GM23338 (cell line): ENCODE results near the gene DIP2B. TPM values are rescaled to one million over a fixed set of nuclear protein-coding genes. Genes with fewer than 3 reads are reported as not detected.

Experiments used
- ATAC-seq: fragments of 200-7000 bp; cut with Tn5 transposase; 3 replicates; pipeline ENCODE4 v1.9.1; 2020
- DNase-seq: peaks from one replicate; pipeline ENCODE4 v3.0.0-alpha.2; 2015; ENCODE audit warnings: low spot score
- H2AFZ ChIP-seq: fragments of 200-600 bp; sonication (generic); 2 replicates; pipeline ENCODE4 v1.8.0; 2016; ENCODE audit warnings: antibody characterized with exemption, mild to moderate bottlenecking, moderate library complexity
- H3F3A ChIP-seq: fragments of 200-600 bp; sonication (generic); replicated peaks from 2 replicates; pipeline ENCODE4 v1.8.0; 2017; ENCODE audit warnings: antibody characterized with exemption, mixed run types, low read depth
- H3K27ac ChIP-seq: fragments of 200-600 bp; sonication (generic); 2 replicates; pipeline ENCODE4 v1.6.1; 2016; ENCODE audit warnings: low read depth
- H3K27me3 ChIP-seq: fragments of 200-600 bp; sonication (generic); 2 replicates; pipeline ENCODE4 v1.8.0; 2016; ENCODE audit warnings: mild to moderate bottlenecking, mixed run types, moderate library complexity; ENCODE audit not compliant: insufficient read depth
- H3K36me3 ChIP-seq: fragments of 200-600 bp; sonication (generic); 2 replicates; pipeline ENCODE4 v1.8.0; 2016; ENCODE audit warnings: mild to moderate bottlenecking; ENCODE audit not compliant: insufficient read depth
- H3K4me1 ChIP-seq: fragments of 200-600 bp; sonication (generic); 2 replicates; pipeline ENCODE4 v1.8.0; 2016; ENCODE audit warnings: mild to moderate bottlenecking, moderate library complexity; ENCODE audit not compliant: insufficient read depth
- H3K4me2 ChIP-seq: fragments of 200-600 bp; sonication (generic); 2 replicates; pipeline ENCODE4 v1.7.1; 2017; ENCODE audit warnings: mixed run types
- H3K4me3 ChIP-seq: fragments of 200-600 bp; sonication (generic); 2 replicates; pipeline ENCODE4 v1.6.1; 2016; ENCODE audit warnings: mixed run types
- H3K79me2 ChIP-seq: fragments of 200-600 bp; sonication (generic); replicated peaks from 2 replicates; pipeline ENCODE4 v1.8.0; 2017; ENCODE audit warnings: mild to moderate bottlenecking; ENCODE audit not compliant: insufficient read depth
- H3K9me2 ChIP-seq: fragments of 200-600 bp; sonication (generic); 2 replicates; pipeline ENCODE4 v1.8.0; 2017; ENCODE audit not compliant: insufficient read depth
- H4K20me1 ChIP-seq: fragments of 200-600 bp; sonication (generic); replicated peaks from 2 replicates; pipeline ENCODE4 v1.8.0; 2017; ENCODE audit warnings: mild to moderate bottlenecking; ENCODE audit not compliant: insufficient read depth
- H3K27ac Mint-ChIP-seq: 2 replicates; pipeline ENCODE4 v1.8.0; 2020; ENCODE audit warnings: inconsistent platforms, mild to moderate bottlenecking, moderate library complexity, mixed read lengths
- H3K27me3 Mint-ChIP-seq: 3 replicates; pipeline ENCODE4 v1.8.0; 2022; ENCODE audit warnings: low read depth, mild to moderate bottlenecking, moderate library complexity, mixed read lengths, inconsistent platforms; ENCODE audit not compliant: insufficient read depth, poor library complexity
- H3K36me3 Mint-ChIP-seq: 3 replicates; pipeline ENCODE4 v1.8.0; 2021; ENCODE audit warnings: low read depth, mild to moderate bottlenecking, inconsistent platforms, moderate library complexity, mixed read lengths
- H3K4me1 Mint-ChIP-seq: 3 replicates; pipeline ENCODE4 v1.8.0; 2020; ENCODE audit warnings: mild to moderate bottlenecking, inconsistent platforms, mixed read lengths
- H3K4me3 Mint-ChIP-seq: 3 replicates; pipeline ENCODE4 v1.8.0; 2021; ENCODE audit warnings: moderate library complexity, mild to moderate bottlenecking, inconsistent platforms, mixed read lengths
- H3K9me3 Mint-ChIP-seq: 3 replicates; pipeline ENCODE4 v1.8.0; 2020; ENCODE audit warnings: moderate library complexity, mild to moderate bottlenecking, inconsistent platforms, mixed read lengths
- CREB1 ChIP-seq: fragments of 250-450 bp; sonication (Bioruptor Pico); IDR thresholded peaks from 2 replicates; pipeline ENCODE4 v1.5.0; 2020; ENCODE audit warnings: low read depth, mild to moderate bottlenecking, moderate library complexity
- CTCF ChIP-seq, 2 experiments: fragments of 200-600 bp in 1 of 2; sonication (generic) in 1 of 2; conservative IDR thresholded peaks; 2 replicates each; pipeline versions ENCODE4 v1.5.1 to v1.6.1; 2016 to 2017; ENCODE audit warnings: antibody characterized with exemption in 2 of 2, low read depth in 2 of 2, mild to moderate bottlenecking in 2 of 2, moderate library complexity in 1 of 2
- ETS1 ChIP-seq: IDR thresholded peaks from 2 replicates; pipeline ENCODE4 v1.6.1; 2016; ENCODE audit warnings: antibody characterized with exemption
- EZH2 ChIP-seq: fragments of 200-600 bp; sonication (generic); IDR thresholded peaks from one replicate; pipeline ENCODE4 v1.8.0; 2017; ENCODE audit warnings: antibody characterized with exemption, mild to moderate bottlenecking, low read depth; ENCODE audit not compliant: unreplicated experiment
- EZH2phosphoT487 ChIP-seq: fragments of 200-600 bp; sonication (generic); IDR thresholded peaks from one replicate; pipeline ENCODE4 v1.8.1; 2018; ENCODE audit warnings: antibody characterized with exemption; ENCODE audit not compliant: unreplicated experiment
- JUNB ChIP-seq: IDR thresholded peaks from one replicate; pipeline ENCODE4 v1.6.1; 2016; ENCODE audit warnings: antibody characterized with exemption; ENCODE audit not compliant: unreplicated experiment
- NANOG ChIP-seq: IDR thresholded peaks from 2 replicates; pipeline ENCODE4 v1.6.1; 2016; ENCODE audit warnings: antibody characterized with exemption, borderline replicate concordance
- POLR2AphosphoS5 ChIP-seq: IDR thresholded peaks from 2 replicates; pipeline ENCODE4 v1.6.1; 2016; ENCODE audit warnings: antibody characterized with exemption, low read depth
- REST ChIP-seq: IDR thresholded peaks from one replicate; pipeline ENCODE4 v1.6.1; 2018; ENCODE audit warnings: antibody characterized with exemption; ENCODE audit not compliant: unreplicated experiment
- STAT1 ChIP-seq: IDR thresholded peaks from one replicate; pipeline ENCODE4 v1.6.1; 2016; ENCODE audit warnings: antibody characterized with exemption; ENCODE audit not compliant: unreplicated experiment
- ZNF114 ChIP-seq: fragments of 250-450 bp; sonication (Bioruptor Pico); IDR thresholded peaks from 2 replicates; pipeline ENCODE4 v1.5.0; 2020; ENCODE audit warnings: mild to moderate bottlenecking, moderate library complexity
- ZNF331 ChIP-seq: fragments of 250-450 bp; sonication (Bioruptor Pico); IDR thresholded peaks from 2 replicates; pipeline ENCODE4 v1.5.0; 2020; ENCODE audit warnings: low read depth, mild to moderate bottlenecking, moderate library complexity
- polyA plus RNA-seq: library from polyadenylated mRNA; unstranded; fragments of >200 nt; fragmentation: Nextera tagmentation; extraction: Ambion mirVana; gene quantifications from 2 replicates; pipeline ENCODE4 v1.2.1, GENCODE V29; 2016
- total RNA-seq: library from RNA; depleted of rRNA; stranded (reverse); fragments of >200 nt; shearing (Covaris generic); gene quantifications from 2 replicates; pipeline ENCODE4 v1.2.3, GENCODE V29; 2014
- TF ChIP-seq, protein P1 (sequence below): fragments of 250-450 bp; sonication (Bioruptor Pico); IDR thresholded peaks from 2 replicates; pipeline ENCODE4 v1.5.0; 2020; ENCODE audit warnings: mild to moderate bottlenecking, moderate library complexity

DIP2B gene
- total and polyA plus RNA-seq, 2 experiments from 2014 or later: 8.0 to 36.4 TPM

DNA sequence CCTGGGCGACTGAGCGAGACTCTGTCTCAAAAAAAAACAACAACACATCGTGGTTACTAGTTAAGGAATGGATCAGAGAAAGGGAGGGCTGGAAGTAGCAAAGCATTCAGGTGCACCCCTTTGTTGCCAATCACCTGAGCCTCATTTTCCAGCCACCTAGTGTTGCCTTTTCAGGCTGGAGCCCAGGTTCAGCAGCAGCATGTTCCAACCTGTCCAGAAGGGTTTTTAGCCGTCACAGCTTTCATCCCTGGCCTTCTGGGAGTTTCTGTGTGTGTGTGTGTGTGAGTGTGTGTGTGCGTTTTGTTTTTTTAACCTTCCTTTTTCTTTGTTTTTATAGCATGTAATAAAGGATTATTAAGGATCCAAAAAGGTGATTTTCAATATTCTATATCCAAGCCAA is 138.0 kb downstream of the DIP2B start:
- H3K4me1 Mint-ChIP-seq: peaks cover 7% of the 10 kb centered on the region
- Histone ChIP-seq H3K9me2 (no peaks in the 10 kb centered on the region), H2AFZ (no peak overlapping the region), H3K4me1 (no peaks in the 10 kb centered on the region), H3K27ac (peak overlapping the region; percentile 5; the same call in 1 of the 2 replicates), H3F3A (no peaks in the 10 kb centered on the region), H3K4me3 (no peak overlapping the region), H4K20me1 (no peaks in the 10 kb centered on the region), H3K4me2 (no peak overlapping the region), H3K36me3 (no peaks in the 10 kb centered on the region), H3K27me3 (no peaks in the 10 kb centered on the region), H3K79me2 (no peaks in the 10 kb centered on the region)
- peaks cover 12% of the 10 kb centered on the region for H3K36me3 Mint-ChIP-seq
- no peak overlapping the region for H3K4me3 Mint-ChIP-seq
- DNase-seq (peak; percentile 20), ATAC-seq (peak; percentile 42; the same call in 2 of the 3 replicates)
- TF ChIP-seq CREB1 (CRISPR knock-in tag): no peak
- TF ChIP-seq, protein P1, sequence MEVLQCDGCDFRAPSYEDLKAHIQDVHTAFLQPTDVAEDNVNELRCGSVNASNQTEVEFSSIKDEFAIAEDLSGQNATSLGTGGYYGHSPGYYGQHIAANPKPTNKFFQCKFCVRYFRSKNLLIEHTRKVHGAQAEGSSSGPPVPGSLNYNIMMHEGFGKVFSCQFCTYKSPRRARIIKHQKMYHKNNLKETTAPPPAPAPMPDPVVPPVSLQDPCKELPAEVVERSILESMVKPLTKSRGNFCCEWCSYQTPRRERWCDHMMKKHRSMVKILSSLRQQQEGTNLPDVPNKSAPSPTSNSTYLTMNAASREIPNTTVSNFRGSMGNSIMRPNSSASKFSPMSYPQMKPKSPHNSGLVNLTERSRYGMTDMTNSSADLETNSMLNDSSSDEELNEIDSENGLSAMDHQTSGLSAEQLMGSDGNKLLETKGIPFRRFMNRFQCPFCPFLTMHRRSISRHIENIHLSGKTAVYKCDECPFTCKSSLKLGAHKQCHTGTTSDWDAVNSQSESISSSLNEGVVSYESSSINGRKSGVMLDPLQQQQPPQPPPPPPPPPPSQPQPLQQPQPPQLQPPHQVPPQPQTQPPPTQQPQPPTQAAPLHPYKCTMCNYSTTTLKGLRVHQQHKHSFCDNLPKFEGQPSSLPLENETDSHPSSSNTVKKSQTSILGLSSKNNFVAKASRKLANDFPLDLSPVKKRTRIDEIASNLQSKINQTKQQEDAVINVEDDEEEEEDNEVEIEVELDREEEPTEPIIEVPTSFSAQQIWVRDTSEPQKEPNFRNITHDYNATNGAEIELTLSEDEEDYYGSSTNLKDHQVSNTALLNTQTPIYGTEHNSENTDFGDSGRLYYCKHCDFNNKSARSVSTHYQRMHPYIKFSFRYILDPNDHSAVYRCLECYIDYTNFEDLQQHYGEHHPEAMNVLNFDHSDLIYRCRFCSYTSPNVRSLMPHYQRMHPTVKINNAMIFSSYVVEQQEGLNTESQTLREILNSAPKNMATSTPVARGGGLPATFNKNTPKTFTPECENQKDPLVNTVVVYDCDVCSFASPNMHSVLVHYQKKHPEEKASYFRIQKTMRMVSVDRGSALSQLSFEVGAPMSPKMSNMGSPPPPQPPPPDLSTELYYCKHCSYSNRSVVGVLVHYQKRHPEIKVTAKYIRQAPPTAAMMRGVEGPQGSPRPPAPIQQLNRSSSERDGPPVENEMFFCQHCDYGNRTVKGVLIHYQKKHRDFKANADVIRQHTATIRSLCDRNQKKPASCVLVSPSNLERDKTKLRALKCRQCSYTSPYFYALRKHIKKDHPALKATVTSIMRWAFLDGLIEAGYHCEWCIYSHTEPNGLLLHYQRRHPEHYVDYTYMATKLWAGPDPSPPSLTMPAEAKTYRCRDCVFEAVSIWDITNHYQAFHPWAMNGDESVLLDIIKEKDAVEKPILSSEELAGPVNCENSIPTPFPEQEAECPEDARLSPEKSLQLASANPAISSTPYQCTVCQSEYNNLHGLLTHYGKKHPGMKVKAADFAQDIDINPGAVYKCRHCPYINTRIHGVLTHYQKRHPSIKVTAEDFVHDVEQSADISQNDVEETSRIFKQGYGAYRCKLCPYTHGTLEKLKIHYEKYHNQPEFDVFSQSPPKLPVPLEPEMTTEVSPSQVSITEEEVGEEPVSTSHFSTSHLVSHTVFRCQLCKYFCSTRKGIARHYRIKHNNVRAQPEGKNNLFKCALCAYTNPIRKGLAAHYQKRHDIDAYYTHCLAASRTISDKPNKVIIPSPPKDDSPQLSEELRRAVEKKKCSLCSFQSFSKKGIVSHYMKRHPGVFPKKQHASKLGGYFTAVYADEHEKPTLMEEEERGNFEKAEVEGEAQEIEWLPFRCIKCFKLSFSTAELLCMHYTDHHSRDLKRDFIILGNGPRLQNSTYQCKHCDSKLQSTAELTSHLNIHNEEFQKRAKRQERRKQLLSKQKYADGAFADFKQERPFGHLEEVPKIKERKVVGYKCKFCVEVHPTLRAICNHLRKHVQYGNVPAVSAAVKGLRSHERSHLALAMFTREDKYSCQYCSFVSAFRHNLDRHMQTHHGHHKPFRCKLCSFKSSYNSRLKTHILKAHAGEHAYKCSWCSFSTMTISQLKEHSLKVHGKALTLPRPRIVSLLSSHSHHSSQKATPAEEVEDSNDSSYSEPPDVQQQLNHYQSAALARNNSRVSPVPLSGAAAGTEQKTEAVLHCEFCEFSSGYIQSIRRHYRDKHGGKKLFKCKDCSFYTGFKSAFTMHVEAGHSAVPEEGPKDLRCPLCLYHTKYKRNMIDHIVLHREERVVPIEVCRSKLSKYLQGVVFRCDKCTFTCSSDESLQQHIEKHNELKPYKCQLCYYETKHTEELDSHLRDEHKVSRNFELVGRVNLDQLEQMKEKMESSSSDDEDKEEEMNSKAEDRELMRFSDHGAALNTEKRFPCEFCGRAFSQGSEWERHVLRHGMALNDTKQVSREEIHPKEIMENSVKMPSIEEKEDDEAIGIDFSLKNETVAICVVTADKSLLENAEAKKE: no peak
- no peak for TF ChIP-seq POLR2AphosphoS5
- no peak for TF ChIP-seq NANOG
- TF ChIP-seq EZH2phosphoT487: no peak
- no peak for TF ChIP-seq JUNB
- no peak for TF ChIP-seq REST
- no peak for TF ChIP-seq ZNF331 (CRISPR knock-in tag)
- no peak for TF ChIP-seq ZNF114 (CRISPR knock-in tag)
- TF ChIP-seq CTCF (conservative IDR thresholded peaks at IDR 0.05; ENCODE audit: low read depth in 2 of 2): no peak
- no peak for TF ChIP-seq ETS1
- no peak for TF ChIP-seq STAT1
- TF ChIP-seq EZH2: no peak
- H3K9me3 Mint-ChIP-seq: no peaks in the 10 kb centered on the region
- peaks cover 11% of the 10 kb centered on the region for H3K27me3 Mint-ChIP-seq
- H3K27ac Mint-ChIP-seq: peak overlapping the region; percentile 1
